CD14-positive monocyte (primary cell): Measurements from ENCODE around the gene ATOH8. TPM values are rescaled to one million over a fixed set of nuclear protein-coding genes. Genes with fewer than 3 reads are reported as not detected.

ENCODE experiments used
- DNase-seq, 3 donors: peaks; one replicate each; pipeline ENCODE4 v3.0.0-alpha.2; 2011 to 2022
- H2AFZ ChIP-seq: 2 replicates; pipeline ENCODE4 v1.6.0; 2012; ENCODE audit warnings: mild to moderate bottlenecking, low read depth, low read length, inconsistent platforms; ENCODE audit not compliant: insufficient read depth, poor library complexity, severe bottlenecking
- H3K27ac ChIP-seq, 2 donors: 1 replicate in 1 of 2; 2 replicates in 1 of 2; pipeline ENCODE4 v1.5.1; 2012 to 2013; ENCODE audit warnings: low read length in 2 of 2, control low read depth in 1 of 2, inconsistent platforms in 1 of 2, low read depth in 1 of 2, mild to moderate bottlenecking in 1 of 2
- H3K27me3 ChIP-seq, 2 donors: one replicate each; pipeline versions ENCODE4 v1.6.0 to v1.6.1; 2011 to 2013; ENCODE audit warnings: low read length in 2 of 2; ENCODE audit not compliant: control insufficient read depth in 2 of 2, insufficient read depth in 2 of 2
- H3K36me3 ChIP-seq, 2 donors: replicated peaks in 1 of 2; 1 replicate in 1 of 2; 2 replicates in 1 of 2; pipeline versions ENCODE4 v1.5.1 to v1.6.1; 2012 to 2013; ENCODE audit warnings: low read length in 2 of 2, control low read depth in 1 of 2, inconsistent platforms in 1 of 2, mild to moderate bottlenecking in 1 of 2; ENCODE audit not compliant: insufficient read depth in 2 of 2, control insufficient read depth in 1 of 2
- H3K4me1 ChIP-seq, 2 donors: 1 replicate in 1 of 2; 2 replicates in 1 of 2; pipeline versions ENCODE4 v1.5.1 to v1.6.1; 2012 to 2013; ENCODE audit warnings: low read length in 2 of 2, control low read depth in 1 of 2, inconsistent platforms in 1 of 2, mild to moderate bottlenecking in 1 of 2, moderate library complexity in 1 of 2; ENCODE audit not compliant: insufficient read depth in 2 of 2, control insufficient read depth in 1 of 2
- H3K4me2 ChIP-seq: replicated peaks from 2 replicates; pipeline ENCODE3; 2012; ENCODE audit warnings: low read length, moderate library complexity, mild to moderate bottlenecking; ENCODE audit not compliant: poor library complexity, severe bottlenecking; ENCODE audit errors: extremely low read depth
- H3K4me3 ChIP-seq, 3 experiments: fragments of 200-600 bp in 1 of 3; sonication (generic) in 1 of 3; replicated peaks in 1 of 3; 1 replicate in 2 of 3; 2 replicates in 1 of 3; pipeline ENCODE4 v1.5.1; 2011 to 2013; ENCODE audit warnings: low read length in 3 of 3, mild to moderate bottlenecking in 3 of 3, control low read depth in 2 of 3, low read depth in 2 of 3, inconsistent platforms in 1 of 3, moderate library complexity in 1 of 3
- H3K79me2 ChIP-seq: 2 replicates; pipeline ENCODE4 v1.6.0; 2012; ENCODE audit warnings: mild to moderate bottlenecking, control low read depth, inconsistent platforms, low read length, moderate library complexity; ENCODE audit not compliant: insufficient read depth
- H3K9ac ChIP-seq: 2 replicates; pipeline ENCODE4 v1.6.0; 2017; ENCODE audit warnings: low read length, mild to moderate bottlenecking; ENCODE audit not compliant: insufficient read depth, poor library complexity, severe bottlenecking
- H3K9me3 ChIP-seq, 2 donors: replicated peaks in 1 of 2; 1 replicate in 1 of 2; 2 replicates in 1 of 2; pipeline versions ENCODE4 v1.5.1 to v1.6.1; 2012 to 2013; ENCODE audit warnings: low read length in 2 of 2, control low read depth in 1 of 2; ENCODE audit not compliant: control insufficient read depth in 1 of 2, insufficient read depth in 1 of 2
- H4K20me1 ChIP-seq: 2 replicates; pipeline ENCODE4 v1.6.0; 2012; ENCODE audit warnings: mild to moderate bottlenecking, low read length, control low read depth, moderate library complexity; ENCODE audit not compliant: insufficient read depth
- H3K27ac Mint-ChIP-seq, 7 donors: one replicate each; pipeline ENCODE4 v1.8.0; 2020; ENCODE audit warnings: mild to moderate bottlenecking in 7 of 7, mixed read lengths in 7 of 7, moderate library complexity in 6 of 7, inconsistent platforms in 2 of 7
- H3K27me3 Mint-ChIP-seq, 3 donors: one replicate each; pipeline ENCODE4 v1.8.0; 2021 to 2022; ENCODE audit warnings: low read depth in 3 of 3, mild to moderate bottlenecking in 3 of 3, mixed read lengths in 3 of 3, moderate library complexity in 3 of 3, inconsistent platforms in 1 of 3
- H3K36me3 Mint-ChIP-seq, 2 donors: one replicate each; pipeline ENCODE4 v1.8.0; 2020; ENCODE audit warnings: mixed read lengths in 2 of 2, inconsistent platforms in 1 of 2, mild to moderate bottlenecking in 1 of 2
- H3K4me1 Mint-ChIP-seq: one replicate; pipeline ENCODE4 v1.8.0; 2020; ENCODE audit warnings: mild to moderate bottlenecking, mixed read lengths
- H3K4me3 Mint-ChIP-seq, 2 donors: one replicate each; pipeline ENCODE4 v1.8.0; 2020; ENCODE audit warnings: mild to moderate bottlenecking in 2 of 2, mixed read lengths in 2 of 2, moderate library complexity in 1 of 2
- H3K9me3 Mint-ChIP-seq, 7 donors: one replicate each; pipeline ENCODE4 v1.8.0; 2020 to 2022; ENCODE audit warnings: mixed read lengths in 7 of 7, mild to moderate bottlenecking in 6 of 7, moderate library complexity in 6 of 7, inconsistent platforms in 2 of 7
- CTCF ChIP-seq: fragments of 200-600 bp; IDR thresholded peaks from one replicate; pipeline ENCODE4 v1.8.0; 2022; ENCODE audit warnings: antibody characterized with exemption, mild to moderate bottlenecking
- WGBS: methylation state at CpG from one replicate; pipeline ENCODE4 v1.1.5; 2013; ENCODE audit warnings: missing lambda C conversion rate; ENCODE audit not compliant: insufficient coverage; 5-methylcytosine and 5-hydroxymethylcytosine counted together
- intact Hi-C, 2 donors: fragments of 100-400 bp; cut with micrococcal nuclease; formaldehyde crosslinking; loops; one replicate each; pipeline versions ENCODE4 v1.15.0 to v1.15.1; 2023
- polyA plus RNA-seq, 3 donors: library from polyadenylated mRNA; depleted of rRNA in 1 of 3; unstranded in 2 of 3; stranded (reverse) in 1 of 3; fragments of 300-500 nt in 2 of 3; fragments of >200 nt in 1 of 3; fragmentation: Illumina TruSeq in 2 of 3; gene quantifications; 1 replicate in 2 of 3; 2 replicates in 1 of 3; pipeline ENCODE4 v1.2.3, GENCODE V29; 2012 to 2021

The ATOH8 gene
- polyA plus RNA-seq, 3 donors: 2.0 to 3.9 (median 2.1) TPM

DNA sequence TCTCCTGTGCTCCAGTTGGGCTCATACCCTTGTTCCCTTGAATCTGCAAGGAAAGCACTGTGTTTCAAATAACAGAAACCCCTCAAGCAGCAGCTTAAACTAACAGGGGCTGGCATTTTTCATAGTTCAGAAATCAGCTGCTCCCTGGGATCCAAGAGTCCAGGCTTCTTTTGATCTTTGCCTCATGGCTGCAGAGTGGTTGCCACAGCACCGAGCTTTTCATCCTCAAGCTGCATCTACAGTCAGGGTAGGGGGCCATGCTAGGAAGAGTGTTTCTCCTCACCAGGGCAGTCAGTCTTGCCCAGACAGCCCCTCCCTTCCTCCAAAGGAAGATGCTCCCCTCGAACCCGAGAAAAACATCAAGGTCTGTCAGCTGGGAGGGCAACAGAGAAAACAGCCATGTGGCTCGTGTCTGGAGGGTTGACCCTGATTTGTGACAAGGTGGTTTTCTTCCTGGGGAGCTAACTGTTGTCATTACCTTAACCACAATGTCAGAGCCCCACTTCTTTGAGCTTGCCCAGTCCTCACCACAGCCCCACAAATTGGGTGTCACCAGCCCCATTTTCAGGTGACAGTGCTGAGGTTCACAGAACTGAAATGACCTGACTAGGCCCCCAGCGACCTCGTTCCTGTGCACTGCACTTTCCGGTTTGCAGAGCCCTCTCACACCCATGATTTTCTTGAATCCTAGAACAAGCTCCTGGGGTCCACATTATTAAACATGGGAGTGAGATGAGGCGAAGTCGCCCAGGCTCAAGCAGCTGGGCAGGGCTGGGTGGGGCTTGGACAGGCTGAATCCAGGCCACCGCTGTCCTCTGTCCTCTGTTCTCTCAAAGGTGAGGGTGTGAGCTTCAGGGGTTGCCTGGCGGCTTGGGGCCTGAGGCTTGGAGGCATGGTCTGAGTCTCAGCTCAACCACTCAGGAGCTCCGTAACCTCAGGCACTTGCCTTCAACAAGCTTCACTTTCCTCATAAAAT, 21.9 kb downstream of the ATOH8 start:
- Histone ChIP-seq H3K4me3 (no peak overlapping the region), H2AFZ (no peak overlapping the region), H3K79me2 (no peaks in the 10 kb centered on the region), H3K9ac (no peak overlapping the region), H3K27me3 (peaks cover 0 to 24% of the 10 kb centered on the region in 2 donors), H3K4me1 (peaks cover 16 to 25% of the 10 kb centered on the region in 2 donors), H3K9me3 (no peaks in the 10 kb centered on the region), H3K4me2 (no peak overlapping the region), H3K27ac (no peak overlapping the region), H3K36me3 (no peaks in the 10 kb centered on the region), H4K20me1 (no peaks in the 10 kb centered on the region)
- Mint-ChIP-seq H3K9me3 (peaks cover 0 to 2% (median 0%) of the 10 kb centered on the region in 7 donors), H3K4me3 (no peak overlapping the region), H3K27me3 (peaks cover 13 to 28% (median 18%) of the 10 kb centered on the region in 3 donors), H3K27ac (no peak overlapping the region), H3K36me3 (peaks cover 7 to 17% of the 10 kb centered on the region in 2 donors), H3K4me1 (peaks cover 27% of the 10 kb centered on the region)
- intact Hi-C loops: no loop called here
- WGBS: 100% methylated on average over 5 of the region's 12 CpGs
- no peak for DNase-seq
- TF ChIP-seq CTCF: no peak

GRCh38 chr2:85776672-85777071, 22.9 kb downstream of the ATOH8 start:
- Histone ChIP-seq H3K4me1 (peaks cover 15 to 23% of the 10 kb centered on the region in 2 donors), H3K27me3 (peaks cover 0 to 16% of the 10 kb centered on the region in 2 donors), H4K20me1 (no peaks in the 10 kb centered on the region), H3K9me3 (no peaks in the 10 kb centered on the region), H3K4me3 (no peak overlapping the region), H3K9ac (no peak overlapping the region), H3K27ac (no peak overlapping the region), H3K79me2 (no peaks in the 10 kb centered on the region), H3K4me2 (no peak overlapping the region), H3K36me3 (no peaks in the 10 kb centered on the region), H2AFZ (no peak overlapping the region)
- no peak for TF ChIP-seq CTCF
- H3K4me1 Mint-ChIP-seq: peaks cover 23% of the 10 kb centered on the region
- 87% methylated on average over 6 of the region's 9 CpGs for WGBS
- no peak overlapping the region for H3K27ac Mint-ChIP-seq
- peaks cover 5 to 20% of the 10 kb centered on the region in 2 donors for H3K36me3 Mint-ChIP-seq
- intact Hi-C loops: no loop called here
- peaks cover 9 to 21% (median 12%) of the 10 kb centered on the region in 3 donors for H3K27me3 Mint-ChIP-seq
- H3K4me3 Mint-ChIP-seq: no peak overlapping the region
- H3K9me3 Mint-ChIP-seq: peaks cover 0 to 2% (median 0%) of the 10 kb centered on the region in 7 donors
- no peak for DNase-seq
